CD4-positive, alpha-beta T cell treated with Interleukin-10 for 1 hour (primary cell): ENCODE data around the gene MATK.

Experiments
- DNase-seq: peaks from one replicate; pipeline ENCODE4 v3.0.0-alpha.2; 2020

Gene MATK

DNA sequence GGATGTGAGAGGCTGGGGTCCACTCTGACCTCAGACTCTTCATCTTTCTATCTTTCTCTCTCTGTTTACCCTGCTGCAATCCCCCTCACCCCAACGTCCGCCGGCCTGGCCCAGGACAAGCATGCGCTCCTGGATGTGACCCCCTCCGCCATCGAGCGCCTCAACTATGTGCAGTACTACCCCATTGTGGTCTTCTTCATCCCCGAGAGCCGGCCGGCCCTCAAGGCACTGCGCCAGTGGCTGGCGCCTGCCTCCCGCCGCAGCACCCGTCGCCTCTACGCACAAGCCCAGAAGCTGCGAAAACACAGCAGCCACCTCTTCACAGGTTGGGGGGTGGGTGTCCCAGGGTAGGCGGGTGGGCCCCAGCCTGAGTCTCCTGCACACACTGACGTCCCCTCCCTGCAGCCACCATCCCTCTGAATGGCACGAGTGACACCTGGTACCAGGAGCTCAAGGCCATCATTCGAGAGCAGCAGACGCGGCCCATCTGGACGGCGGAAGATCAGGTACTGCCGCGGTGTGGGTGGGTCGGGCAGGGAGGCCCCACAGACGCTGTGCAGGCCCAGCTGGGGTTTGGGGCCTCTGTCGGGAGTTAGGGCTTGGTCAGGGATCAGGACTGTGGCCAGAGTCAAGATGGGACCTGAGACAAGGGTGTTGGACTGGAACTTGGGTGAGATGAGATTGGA is 39.7 kb downstream of the MATK start:
- DNase-seq: no peak

DNA sequence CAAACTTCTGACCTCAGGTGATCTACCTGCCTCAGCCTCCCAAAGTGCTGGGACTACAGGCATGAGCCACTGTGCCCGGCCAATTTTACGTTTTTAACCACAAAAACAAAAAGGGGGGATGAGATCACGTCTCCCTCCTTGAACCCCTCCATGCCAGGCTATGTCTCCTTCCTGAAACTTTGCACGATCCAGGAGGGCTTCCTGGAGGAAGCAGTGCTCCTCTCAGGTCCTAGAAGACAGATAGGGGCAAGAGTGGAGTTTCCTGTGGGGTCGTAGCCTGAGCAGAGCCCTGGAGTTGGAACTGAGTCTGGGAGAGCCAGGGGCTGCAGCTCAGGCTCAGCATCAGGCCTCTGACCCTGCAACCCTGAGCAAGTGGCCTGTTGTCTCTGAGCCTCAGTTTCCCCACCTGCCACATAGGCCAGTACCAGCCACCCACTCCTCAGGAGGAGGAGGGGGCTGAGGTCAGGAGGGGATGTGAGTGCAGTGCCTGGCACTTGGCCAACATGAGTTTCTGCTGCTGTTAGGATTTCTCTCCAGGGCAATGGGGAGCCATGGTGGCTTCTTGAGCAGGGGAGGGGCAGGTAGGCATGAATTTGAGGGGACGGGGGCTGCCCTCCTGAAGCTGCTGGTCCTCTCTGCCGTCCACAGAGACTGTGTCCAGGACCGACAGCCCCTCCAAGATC is 40.7 kb downstream of the MATK start:
- no peak for DNase-seq

GRCh38 chr19:3743486-3743885 is 42.7 kb downstream of the MATK start:
- no peak for DNase-seq

DNA sequence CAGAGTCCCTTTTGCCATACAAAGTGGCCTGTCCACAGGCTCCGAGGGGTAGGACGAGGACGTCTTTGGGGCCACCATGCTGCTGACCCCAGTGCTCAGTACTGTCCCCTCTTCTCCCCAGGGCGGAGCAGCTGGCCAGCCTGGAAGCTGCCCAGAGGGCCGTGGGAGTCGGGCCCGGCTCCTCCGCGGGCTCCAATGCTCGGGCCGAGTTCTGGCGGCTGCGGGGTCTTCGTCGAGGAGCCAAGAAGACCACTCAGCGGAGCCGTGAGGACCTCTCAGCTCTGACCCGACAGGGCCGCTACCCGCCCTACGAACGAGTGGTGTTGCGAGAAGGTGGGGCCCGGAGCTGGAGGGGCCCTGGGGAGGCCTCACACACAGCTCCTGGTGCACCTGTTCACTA is 45.8 kb downstream of the MATK start:
- DNase-seq: no peak

DNA sequence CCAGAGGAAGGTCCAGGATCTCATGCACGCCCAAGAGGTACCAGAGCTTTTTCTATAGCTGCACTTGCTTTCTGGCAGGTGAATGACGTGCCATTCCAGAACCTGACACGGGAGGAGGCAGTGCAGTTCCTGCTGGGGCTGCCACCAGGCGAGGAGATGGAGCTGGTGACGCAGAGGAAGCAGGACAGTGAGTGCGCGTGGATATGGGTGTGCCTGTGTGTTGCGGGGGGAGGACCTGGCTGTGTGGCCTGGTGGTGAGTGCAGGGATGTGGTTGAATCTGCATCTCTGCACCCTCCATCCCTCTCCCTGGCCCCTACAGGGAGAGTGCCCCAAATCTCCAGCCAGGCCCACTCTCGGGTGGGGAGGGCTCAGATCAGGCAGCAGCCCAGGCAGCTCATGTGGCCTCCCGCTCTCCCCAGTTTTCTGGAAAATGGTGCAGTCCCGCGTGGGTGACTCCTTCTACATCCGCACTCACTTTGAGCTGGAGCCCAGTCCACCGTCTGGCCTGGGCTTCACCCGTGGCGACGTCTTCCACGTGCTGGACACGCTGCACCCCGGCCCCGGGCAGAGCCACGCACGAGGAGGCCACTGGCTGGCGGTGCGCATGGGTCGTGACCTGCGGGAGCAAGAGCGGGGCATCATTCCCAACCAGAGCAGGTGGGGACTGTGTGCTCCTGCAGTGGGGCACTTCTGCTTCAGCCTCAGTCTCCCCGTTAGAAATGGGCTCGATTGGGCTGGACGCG is 47.5 kb downstream of the MATK start:
- no peak for DNase-seq

- no peak for DNase-seq
These were observed 48.5 kb downstream of the MATK start for GRCh38 chr19:3737487-3738205.

DNA sequence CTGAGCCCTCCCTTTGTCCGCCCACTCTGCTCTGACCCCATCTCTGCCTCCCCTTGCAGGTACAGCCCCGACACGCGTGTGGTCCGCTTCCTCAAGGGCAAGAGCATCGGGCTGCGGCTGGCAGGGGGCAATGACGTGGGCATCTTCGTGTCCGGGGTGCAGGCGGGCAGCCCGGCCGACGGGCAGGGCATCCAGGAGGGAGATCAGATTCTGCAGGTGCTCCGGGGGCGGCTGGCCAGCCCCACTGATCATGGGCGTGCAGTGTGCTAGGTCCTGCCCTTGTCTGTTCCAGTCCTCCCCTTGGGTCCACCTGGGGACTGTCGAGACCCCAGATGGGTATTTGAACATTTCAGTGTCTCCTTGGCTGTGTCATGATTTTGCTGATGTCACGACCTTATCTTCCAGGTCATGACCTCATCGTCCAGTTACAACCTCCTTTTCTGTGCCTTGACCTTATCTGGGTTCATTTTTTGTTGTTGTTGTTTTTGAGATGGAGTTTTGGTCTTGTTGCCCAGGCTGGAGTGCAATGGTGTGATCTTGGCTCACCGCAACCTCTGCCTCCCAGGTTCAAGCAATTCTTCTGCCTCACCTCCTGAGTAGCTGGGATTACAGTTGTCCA is 50.0 kb downstream of the MATK start:
- no peak for DNase-seq

GRCh38 chr19:3734310-3734600 is 51.9 kb downstream of the MATK start:
- no peak for DNase-seq

- DNase-seq: no peak
These were observed 52.5 kb downstream of the MATK start for GRCh38 chr19:3733549-3734309.

GRCh38 chr19:3732108-3732507 is 54.1 kb downstream of the MATK start:
- DNase-seq: no peak

DNA sequence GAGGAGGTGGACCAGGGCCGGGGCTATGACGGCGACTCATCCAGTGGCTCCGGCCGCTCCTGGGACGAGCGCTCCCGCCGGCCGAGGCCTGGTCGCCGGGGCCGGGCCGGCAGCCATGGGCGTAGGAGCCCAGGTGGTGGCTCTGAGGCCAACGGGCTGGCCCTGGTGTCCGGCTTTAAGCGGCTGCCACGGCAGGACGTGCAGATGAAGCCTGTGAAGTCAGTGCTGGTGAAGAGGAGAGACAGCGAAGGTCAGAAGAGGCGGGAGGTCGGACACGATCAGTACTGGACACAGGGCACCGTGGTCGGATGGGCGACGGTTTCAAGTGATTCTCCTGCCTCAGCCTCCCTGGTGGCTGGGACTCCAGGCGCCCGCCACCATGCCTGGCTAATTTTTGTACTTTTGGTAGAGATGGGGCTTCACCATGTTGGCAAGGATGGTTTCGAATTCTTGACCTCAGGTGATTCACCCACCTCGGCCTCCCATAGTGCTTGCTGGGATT is 55.7 kb downstream of the MATK start:
- DNase-seq: no peak
